HCT116 (cell line): ENCODE data around the gene SIL1. TPM values are rescaled to one million over a fixed set of nuclear protein-coding genes. Genes with fewer than 3 reads are reported as not detected.

ENCODE experiments used
- ATAC-seq: fragments of 200-7000 bp; cut with Tn5 transposase; 2 replicates; pipeline ENCODE4 v1.9.1; 2020; ENCODE audit warnings: mild to moderate bottlenecking, moderate library complexity
- BruUV-seq: library from RNA; stranded (reverse); fragments of 400-500 nt; replicated peaks from 2 replicates; lab custom pipeline; 2021; lab: Mats Ljungman, UMichigan
- CTCF ChIA-PET: fragments of 300-600 bp; sonication (Branson Sonifier 250); formaldehyde crosslinking; loops from one replicate; lab custom pipeline; 2021; ENCODE audit warnings: antibody characterized with exemption; lab: Charles Lee
- POLR2A ChIA-PET: fragments of 300-600, 350-600 bp; sonication (Branson Sonifier 250); formaldehyde crosslinking; loops from one replicate; lab custom pipeline; 2021; ENCODE audit warnings: antibody characterized with exemption; lab: Charles Lee
- RAD21 ChIA-PET, 2 experiments: fragments of 300-600 bp; sonication (Branson Sonifier 250); formaldehyde crosslinking; loops; one replicate each; lab custom pipeline; 2023; ENCODE audit warnings: low total read pairs in 2 of 2; ENCODE audit not compliant: uncharacterized antibody in 2 of 2, unreplicated experiment in 2 of 2, low non-redundant PET in 1 of 2; lab: Charles Lee
- DNase-seq: peaks from one replicate; pipeline ENCODE4 v3.0.0-alpha.2; 2010; ENCODE audit warnings: low read depth, low spot score
- H2AFZ ChIP-seq: fragments of 200-600 bp; shearing (Covaris generic), sonication (generic); 2 replicates; pipeline ENCODE4 v1.6.1; 2017; ENCODE audit warnings: low read depth, mixed run types, mixed read lengths, antibody characterized with exemption, low read length; ENCODE audit not compliant: poor library complexity, severe bottlenecking
- H3K27ac ChIP-seq: 2 replicates; pipeline ENCODE4 v1.5.1; 2012; ENCODE audit warnings: low read depth, low read length
- H3K27me3 ChIP-seq: fragments of 200-600 bp; sonication (generic); 2 replicates; pipeline ENCODE4 v1.6.1; 2016; ENCODE audit warnings: mixed run types, low read length, mixed read lengths; ENCODE audit not compliant: insufficient read depth
- H3K36me3 ChIP-seq, 2 experiments: fragments of 200-500 bp in 1 of 2; fragments of 200-600 bp in 1 of 2; sonication (Bioruptor generic) in 1 of 2; sonication (generic) in 1 of 2; 2 replicates each; pipeline versions ENCODE4 v1.5.1 to v1.6.1; 2014 to 2016; ENCODE audit warnings: low read length in 2 of 2, inconsistent platforms in 1 of 2, mixed read lengths in 1 of 2, mixed run types in 1 of 2; ENCODE audit not compliant: insufficient read depth in 2 of 2, control insufficient read depth in 1 of 2
- H3K4me1 ChIP-seq, 2 experiments: fragments of 200-600 bp in 1 of 2; sonication (generic) in 1 of 2; 2 replicates each; pipeline versions ENCODE4 v1.5.1 to v1.6.1; 2012 to 2017; ENCODE audit warnings: low read length in 2 of 2, inconsistent platforms in 1 of 2, mild to moderate bottlenecking in 1 of 2, mixed read lengths in 1 of 2, mixed run types in 1 of 2, moderate library complexity in 1 of 2; ENCODE audit not compliant: insufficient read depth in 2 of 2, control insufficient read depth in 1 of 2
- H3K4me2 ChIP-seq: fragments of 200-600 bp; sonication (generic); 2 replicates; pipeline ENCODE4 v1.6.1; 2017; ENCODE audit warnings: mixed run types, low read length, mixed read lengths
- H3K4me3 ChIP-seq, 2 experiments: fragments of 200-600 bp in 1 of 2; sonication (generic) in 1 of 2; replicated peaks in 1 of 2; 2 replicates each; pipeline ENCODE4 v1.5.1; 2011 to 2016; ENCODE audit warnings: low read length in 2 of 2, control low read depth in 1 of 2, low read depth in 1 of 2, mild to moderate bottlenecking in 1 of 2, mixed read lengths in 1 of 2, mixed run types in 1 of 2
- H3K79me2 ChIP-seq: fragments of 200-600 bp; sonication (generic); 2 replicates; pipeline ENCODE4 v1.6.1; 2017; ENCODE audit warnings: mild to moderate bottlenecking, mixed run types, low read length, moderate library complexity, mixed read lengths; ENCODE audit not compliant: insufficient read depth
- H3K9ac ChIP-seq: fragments of 200-600 bp; sonication (generic); 2 replicates; pipeline ENCODE4 v1.6.1; 2016; ENCODE audit warnings: low read length, mixed read lengths
- H3K9me2 ChIP-seq: fragments of 200-600 bp; sonication (generic), shearing (Covaris generic); 2 replicates; pipeline ENCODE4 v1.6.1; 2017; ENCODE audit warnings: mixed run types, mild to moderate bottlenecking, moderate library complexity; ENCODE audit not compliant: insufficient read depth
- H3K9me3 ChIP-seq, 2 experiments: fragments of 200-500 bp in 1 of 2; fragments of 200-600 bp in 1 of 2; sonication (Bioruptor generic) in 1 of 2; sonication (generic) in 1 of 2; 2 replicates each; pipeline ENCODE4 v1.6.1; 2014 to 2017; ENCODE audit warnings: low read length in 2 of 2, mixed read lengths in 2 of 2, inconsistent platforms in 1 of 2, low read depth in 1 of 2, mild to moderate bottlenecking in 1 of 2, mixed run types in 1 of 2, moderate library complexity in 1 of 2; ENCODE audit not compliant: control insufficient read depth in 1 of 2, insufficient read depth in 1 of 2
- H4K20me1 ChIP-seq: fragments of 200-600 bp; sonication (generic), shearing (Covaris generic); 2 replicates; pipeline ENCODE4 v1.6.1; 2017; ENCODE audit warnings: mixed run types, mild to moderate bottlenecking, moderate library complexity; ENCODE audit not compliant: insufficient read depth
- CBX3 ChIP-seq: IDR thresholded peaks from 2 replicates; pipeline ENCODE4 v1.6.1; 2012; ENCODE audit warnings: low read depth
- CEBPB ChIP-seq: IDR thresholded peaks from 2 replicates; pipeline ENCODE4 v1.6.1; 2012; ENCODE audit warnings: low read depth
- CTCF ChIP-seq, 3 experiments: fragments of 200-600 bp in 1 of 3; sonication (generic) in 1 of 3; IDR thresholded peaks in 2 of 3; conservative IDR thresholded peaks in 1 of 3; 2 replicates each; pipeline ENCODE4 v1.5.1; 2012 to 2017; ENCODE audit warnings: low read depth in 2 of 3, low read length in 2 of 3, antibody characterized with exemption in 1 of 3, borderline replicate concordance in 1 of 3, control low read depth in 1 of 3, mild to moderate bottlenecking in 1 of 3, mixed read lengths in 1 of 3, mixed run types in 1 of 3, moderate library complexity in 1 of 3; ENCODE audit not compliant: insufficient read depth in 1 of 3
- EGR1 ChIP-seq: IDR thresholded peaks from 2 replicates; pipeline ENCODE4 v1.6.1; 2012; ENCODE audit warnings: low read depth
- ELF1 ChIP-seq: IDR thresholded peaks from 2 replicates; pipeline ENCODE4 v1.6.1; 2012; ENCODE audit warnings: low read depth, borderline replicate concordance
- EZH2 ChIP-seq: fragments of 200-600 bp; sonication (generic); IDR thresholded peaks from 2 replicates; pipeline ENCODE4 v1.6.1; 2017; ENCODE audit warnings: antibody characterized with exemption, mixed run types
- JUND ChIP-seq: IDR thresholded peaks from 2 replicates; pipeline ENCODE4 v1.6.1; 2012
- MAX ChIP-seq: IDR thresholded peaks from 2 replicates; pipeline ENCODE4 v1.6.1; 2012
- REST ChIP-seq: IDR thresholded peaks from 2 replicates; pipeline ENCODE4 v1.6.1; 2012; ENCODE audit warnings: low read depth
- SIN3A ChIP-seq: IDR thresholded peaks from 2 replicates; pipeline ENCODE4 v1.6.1; 2012; ENCODE audit warnings: low read depth
- SP1 ChIP-seq: IDR thresholded peaks from 2 replicates; pipeline ENCODE4 v1.6.1; 2012; ENCODE audit warnings: low read depth
- SRF ChIP-seq: IDR thresholded peaks from 2 replicates; pipeline ENCODE4 v1.6.1; 2012; ENCODE audit warnings: low read depth
- TCF7L2 ChIP-seq: IDR thresholded peaks from 2 replicates; pipeline ENCODE4 v1.7.0; 2011; ENCODE audit warnings: borderline replicate concordance, inconsistent platforms; ENCODE audit not compliant: insufficient read depth, insufficient read length; ENCODE audit errors: extremely low read depth
- ZNF274 ChIP-seq: fragments of 200-500 bp; sonication (Bioruptor generic); IDR thresholded peaks from 2 replicates; pipeline ENCODE4 v1.6.1; 2014; ENCODE audit warnings: mild to moderate bottlenecking, low read depth, low read length, inconsistent platforms
- intact Hi-C: fragments of 100-400 bp; cut with micrococcal nuclease; formaldehyde crosslinking; loops from 2 replicates; pipeline ENCODE4 v1.10.0; 2022
- total RNA-seq: library from RNA; stranded (reverse); gene quantifications from one replicate; pipeline ENCODE4 v1.2.1, GENCODE V29; 2021; ENCODE audit not compliant: unreplicated experiment

The SIL1 gene
- total RNA-seq, 1 experiment from 2014 or later: 34.0 TPM

- CTCF ChIA-PET: interaction anchor here (0.6 kb wide), 1 partner anchor 1256 kb away, joined by 4 read pairs; no protein-coding TSS in a partner anchor
These were observed 199.6 kb downstream of the SIL1 start for GRCh38 chr5:138998521-138998920.

More at GRCh38 chr5:138998521-138998920, 199.6 kb downstream of the SIL1 start:
- Histone ChIP-seq H3K4me3 (no peak overlapping the region), H3K9me2 (no peaks in the 10 kb centered on the region), H3K27ac (no peak overlapping the region), H3K27me3 (no peaks in the 10 kb centered on the region), H3K9me3 (no peaks in the 10 kb centered on the region), H3K79me2 (no peaks in the 10 kb centered on the region), H3K4me1 (no peaks in the 10 kb centered on the region), H4K20me1 (no peaks in the 10 kb centered on the region), H3K9ac (no peak overlapping the region), H3K4me2 (no peak overlapping the region), H2AFZ (no peak overlapping the region), H3K36me3 (no peaks in the 10 kb centered on the region)
- DNase-seq (no peak), ATAC-seq (no peak)
- intact Hi-C loops: no loop called here
- ChIA-PET POLR2A (no interaction called here), RAD21 (no interaction called here)
- TF ChIP-seq CBX3 (no peak), SP1 (no peak), SRF (no peak), CEBPB (no peak), MAX (no peak), EGR1 (no peak), EZH2 (no peak), ELF1 (no peak), JUND (no peak), SIN3A (no peak), REST (no peak), TCF7L2 (no peak), ZNF274 (no peak), CTCF (IDR thresholded peaks at IDR 0.05 in 2 of 3, conservative IDR thresholded peaks at IDR 0.05 in 1 of 3; ENCODE audit: borderline replicate concordance in 1 of 3, insufficient read depth in 1 of 3, low read depth in 2 of 3, low read length in 2 of 3) (no peak)
- no TSS peak for BruUV-seq
